Measurements from ENCODE around the gene ERAS. TPM values are rescaled to one million over a fixed set of nuclear protein-coding genes. Genes with fewer than 3 reads are reported as not detected.
"Not testable (repeated sequence)": the region's sequence is repeated elsewhere in the genome, so short reads cannot be mapped to it uniquely, and the experiment has no call there.

The ERAS gene
- total RNA-seq, 1 experiment from 2014 or later: 0.40 TPM

DNA sequence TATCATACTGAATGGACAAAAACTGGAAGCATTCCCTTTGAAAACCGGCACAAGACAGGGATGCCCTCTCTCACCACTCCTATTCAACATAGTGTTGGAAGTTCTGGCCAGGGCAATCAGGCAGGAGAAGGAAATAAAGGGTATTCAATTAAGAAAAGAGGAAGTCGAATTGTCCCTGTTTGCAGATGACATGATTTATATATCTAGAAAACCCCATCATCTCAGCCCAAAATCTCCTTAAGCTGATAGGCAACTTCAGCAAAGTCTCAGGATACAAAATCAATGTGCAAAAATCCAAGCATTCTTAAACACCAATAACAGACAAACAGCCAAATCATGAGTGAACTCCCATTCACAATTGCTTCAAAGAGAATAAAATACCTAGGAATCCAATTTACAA is 45.7 kb downstream of the ERAS start:
- DNase-seq (ENCODE audit: low read depth, low spot score); in situ Hi-C loops (cut with HindIII; ENCODE audit: low pct_unique_long_range_greater_than_20kb, low sequenced_read_pairs): not testable (repeated sequence)

DNA sequence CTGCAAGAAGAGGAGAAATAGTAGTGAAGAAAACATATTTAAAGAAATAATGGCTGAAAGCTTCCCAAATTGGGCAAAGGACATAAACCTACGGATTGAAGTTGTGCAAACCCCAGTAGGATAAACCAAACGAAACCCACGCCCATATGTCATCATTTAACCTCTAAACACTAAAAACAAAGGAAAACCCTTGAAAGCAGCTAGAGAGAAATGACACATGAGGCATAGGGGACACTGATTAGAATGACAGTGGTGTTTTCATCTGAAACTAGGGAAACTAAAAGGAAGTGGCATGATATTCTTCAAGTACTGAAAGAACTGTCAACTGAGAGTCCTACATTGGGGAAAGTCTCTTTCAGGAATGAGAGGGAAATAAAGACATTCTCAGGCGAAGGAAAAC is 50.6 kb downstream of the ERAS start:
- DNase-seq (ENCODE audit: low read depth, low spot score); in situ Hi-C loops (cut with HindIII; ENCODE audit: low pct_unique_long_range_greater_than_20kb, low sequenced_read_pairs): not testable (repeated sequence)

Small RNAs within 50 kb of the gene (small RNA-seq; reads per million reads assigned to genes)
- gene RNU6-29P: 0 reads per million in 2 experiments

Other genes with a start within 250 kb of the ERAS start
- gene WDR13, start 229.0 kb upstream of the ERAS start, total RNA-seq (2014; rRNA removed; shearing (Covaris generic)): 46.8 and 50.4 TPM in 2 replicates
- 0.42 TPM in 1 of 2 replicates, not detected in the other for gene WAS, start 142.7 kb upstream of the ERAS start, total RNA-seq (2014; rRNA removed; shearing (Covaris generic))
- gene SUV39H1, start 129.8 kb upstream of the ERAS start, total RNA-seq (2014; rRNA removed; shearing (Covaris generic)): 6.5 and 6.9 TPM in 2 replicates
- not detected in 2 replicates for gene GLOD5, start 64.8 kb upstream of the ERAS start, total RNA-seq (2014; rRNA removed; shearing (Covaris generic))
- not detected in 2 replicates for gene GATA1, start 39.9 kb upstream of the ERAS start, total RNA-seq (2014; rRNA removed; shearing (Covaris generic))
- 21.7 and 24.6 TPM in 2 replicates for gene HDAC6, start 24.4 kb upstream of the ERAS start, total RNA-seq (2014; rRNA removed; shearing (Covaris generic))
- 29.5 and 35.2 TPM in 2 replicates for gene PCSK1N, start 9.1 kb downstream of the ERAS start, total RNA-seq (2014; rRNA removed; shearing (Covaris generic))
- gene TIMM17B, start 71.3 kb downstream of the ERAS start, total RNA-seq (2014; rRNA removed; shearing (Covaris generic)): 34.9 and 39.7 TPM in 2 replicates
- 50.3 and 72.2 TPM in 2 replicates for gene PQBP1, start 71.4 kb downstream of the ERAS start, total RNA-seq (2014; rRNA removed; shearing (Covaris generic))
- gene SLC35A2, start 85.1 kb downstream of the ERAS start, total RNA-seq (2014; rRNA removed; shearing (Covaris generic)): 27.9 and 31.0 TPM in 2 replicates
- gene PIM2, start 92.5 kb downstream of the ERAS start, total RNA-seq (2014; rRNA removed; shearing (Covaris generic)): 8.6 and 9.8 TPM in 2 replicates
- gene OTUD5, start 131.1 kb downstream of the ERAS start, total RNA-seq (2014; rRNA removed; shearing (Covaris generic)): 22.7 and 26.2 TPM in 2 replicates
- 0.13 and 0.24 TPM in 2 replicates for gene KCND1, start 145.3 kb downstream of the ERAS start, total RNA-seq (2014; rRNA removed; shearing (Covaris generic))
- gene GRIPAP1, start 175.8 kb downstream of the ERAS start, total RNA-seq (2014; rRNA removed; shearing (Covaris generic)): 16.6 and 17.0 TPM in 2 replicates
- 17.0 and 20.0 TPM in 2 replicates for gene TFE3, start 216.8 kb downstream of the ERAS start, total RNA-seq (2014; rRNA removed; shearing (Covaris generic))
- 0.77 and 1.0 TPM in 2 replicates for gene CCDC120, start 232.5 kb downstream of the ERAS start, total RNA-seq (2014; rRNA removed; shearing (Covaris generic))
- 2.3 and 4.8 TPM in 2 replicates for gene PRAF2, start 247.5 kb downstream of the ERAS start, total RNA-seq (2014; rRNA removed; shearing (Covaris generic))